ENCODE data around the gene ACIN1.
"Not testable (repeated sequence)": the region's sequence is repeated elsewhere in the genome, so short reads cannot be mapped to it uniquely, and the experiment has no call there.

ACIN1 gene

DNA sequence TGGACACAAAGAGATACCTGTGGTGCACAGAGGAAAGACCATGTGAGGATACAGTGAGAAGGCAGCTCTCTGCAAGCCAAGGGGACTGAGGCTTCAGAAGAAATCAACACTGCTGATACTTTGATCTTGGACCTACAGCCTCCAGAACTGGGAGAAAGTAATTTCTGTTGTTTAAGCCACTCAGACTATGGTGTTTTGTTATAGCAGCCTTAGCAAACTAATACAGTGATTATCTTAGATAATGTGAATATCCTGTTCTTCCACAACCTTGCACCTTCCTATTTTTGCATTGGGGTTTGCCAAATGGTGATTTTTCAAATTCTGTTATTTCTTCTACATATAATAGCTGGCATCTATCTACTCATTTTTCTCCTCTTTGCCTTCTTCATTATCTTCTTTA, 76.8 kb downstream of the ACIN1 start:
- Mint-ChIP-seq H3K36me3 (peaks cover 9% of the 10 kb centered on the region), H3K4me3 (no peak overlapping the region), H3K27me3 (no peaks in the 10 kb centered on the region)

DNA sequence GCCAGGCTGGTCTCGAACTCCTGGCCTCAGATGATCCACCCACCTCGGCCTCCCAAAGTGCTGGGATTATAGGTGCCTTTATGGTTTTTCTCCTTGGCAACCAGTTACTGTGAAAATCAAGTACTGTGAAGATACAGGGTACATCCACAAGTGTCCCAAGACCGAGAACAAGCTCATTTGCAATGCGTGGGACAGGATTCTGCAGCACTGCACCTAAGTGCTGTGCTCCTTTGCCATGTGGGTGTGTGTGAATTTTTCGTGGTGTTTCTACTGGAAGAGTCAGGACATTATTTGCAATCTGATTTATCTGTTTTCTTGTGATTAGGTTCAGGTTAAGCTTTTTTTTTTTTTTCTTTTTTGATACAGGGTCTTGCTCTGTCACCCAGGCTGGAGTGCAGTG, 77.8 kb downstream of the ACIN1 start:
- Mint-ChIP-seq H3K27ac (no peak overlapping the region), H3K27me3 (no peaks in the 10 kb centered on the region), H3K9me3 (no peaks in the 10 kb centered on the region), H3K4me3 (no peak overlapping the region), H3K4me1 (no peaks in the 10 kb centered on the region), H3K36me3 (peaks cover 9% of the 10 kb centered on the region)
- ATAC-seq = no peak

More for the DNA sequence above, 76.8 kb downstream of the ACIN1 start:
- Mint-ChIP-seq H3K4me1 (no peaks in the 10 kb centered on the region), H3K9me3 (no peaks in the 10 kb centered on the region), H3K27ac (no peak overlapping the region)
- ATAC-seq = no peak

DNA sequence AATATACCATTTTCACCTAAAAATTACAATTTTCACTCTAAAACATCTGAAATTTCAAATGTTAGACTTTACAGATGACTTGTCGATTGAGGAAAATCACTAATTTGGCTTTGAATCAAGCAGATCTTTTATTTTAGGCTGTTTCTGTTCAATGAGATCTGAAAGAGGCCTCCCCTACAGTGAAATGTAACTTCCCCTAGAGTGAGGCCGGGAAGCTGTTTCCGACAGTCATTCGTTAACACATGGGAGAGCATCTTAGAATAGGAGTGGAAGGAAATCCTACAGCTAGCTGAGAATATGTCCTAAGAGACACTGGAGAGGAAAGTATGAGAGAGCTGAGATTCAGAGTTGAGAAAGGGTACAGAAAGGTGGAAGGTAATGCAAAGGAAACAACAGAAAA, 79.3 kb downstream of the ACIN1 start:
- no peak overlapping the region for H3K27ac Mint-ChIP-seq

DNA sequence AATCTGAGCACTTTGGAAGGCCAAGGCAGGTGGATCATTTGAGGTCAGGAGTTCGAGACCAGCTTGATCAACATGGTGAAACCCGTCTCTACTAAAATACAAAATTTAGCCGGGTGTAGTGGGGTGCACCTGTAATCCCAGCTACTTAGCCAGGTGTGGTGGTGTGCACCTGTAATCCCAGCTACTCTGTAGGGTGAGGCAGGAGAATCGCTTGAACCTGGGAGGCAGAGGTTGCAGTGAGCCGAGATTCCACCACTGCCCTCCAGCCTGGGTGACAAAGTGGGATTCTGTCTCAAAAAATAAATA, 81.2 kb downstream of the ACIN1 start:
- not testable (repeated sequence) for H3K9me3 Mint-ChIP-seq, H3K27me3 Mint-ChIP-seq, H3K36me3 Mint-ChIP-seq, H3K4me1 Mint-ChIP-seq, H3K4me3 Mint-ChIP-seq, H3K27ac Mint-ChIP-seq, ATAC-seq

More for the DNA sequence above, 79.3 kb downstream of the ACIN1 start:
- Mint-ChIP-seq H3K36me3 (no peaks in the 10 kb centered on the region), H3K4me1 (no peaks in the 10 kb centered on the region), H3K27me3 (no peaks in the 10 kb centered on the region), H3K9me3 (no peaks in the 10 kb centered on the region), H3K4me3 (no peak overlapping the region)
- ATAC-seq = no peak

DNA sequence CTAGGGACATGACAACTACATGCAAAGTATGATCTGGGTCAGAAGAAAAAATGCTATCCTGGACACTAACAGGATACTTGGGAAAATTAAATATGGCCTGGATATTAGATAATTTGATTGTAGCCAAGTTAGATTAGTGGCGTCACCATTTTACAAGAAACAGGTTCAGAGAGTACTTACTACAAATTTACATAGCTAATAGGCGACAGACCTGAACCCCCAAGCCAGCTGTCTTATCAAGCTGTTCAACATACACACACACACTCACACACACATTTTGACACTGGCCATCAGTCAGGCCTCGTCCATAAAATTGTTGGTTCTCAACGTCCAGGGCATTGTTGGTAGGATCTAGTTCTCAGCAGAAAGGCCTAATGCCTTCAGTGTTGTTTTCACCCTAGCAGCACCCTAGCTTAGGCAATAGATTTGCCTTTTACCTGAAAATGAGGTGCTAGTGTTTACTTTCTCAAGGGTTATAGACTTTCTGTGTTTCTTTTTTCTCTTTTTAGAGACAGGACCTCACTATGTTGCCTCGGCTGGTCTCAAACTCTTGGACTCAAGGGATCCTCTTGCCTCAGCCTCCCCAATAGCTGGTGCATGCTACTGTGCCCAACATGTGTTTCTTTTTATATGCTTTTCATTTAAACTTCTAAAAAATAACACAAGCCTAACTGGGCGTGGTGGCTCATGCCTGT, 81.7 kb downstream of the ACIN1 start:
- Mint-ChIP-seq H3K4me3 (no peak overlapping the region), H3K4me1 (peaks cover 9% of the 10 kb centered on the region), H3K36me3 (no peaks in the 10 kb centered on the region), H3K27ac (no peak overlapping the region), H3K27me3 (no peaks in the 10 kb centered on the region), H3K9me3 (no peaks in the 10 kb centered on the region)
- no peak for ATAC-seq

DNA sequence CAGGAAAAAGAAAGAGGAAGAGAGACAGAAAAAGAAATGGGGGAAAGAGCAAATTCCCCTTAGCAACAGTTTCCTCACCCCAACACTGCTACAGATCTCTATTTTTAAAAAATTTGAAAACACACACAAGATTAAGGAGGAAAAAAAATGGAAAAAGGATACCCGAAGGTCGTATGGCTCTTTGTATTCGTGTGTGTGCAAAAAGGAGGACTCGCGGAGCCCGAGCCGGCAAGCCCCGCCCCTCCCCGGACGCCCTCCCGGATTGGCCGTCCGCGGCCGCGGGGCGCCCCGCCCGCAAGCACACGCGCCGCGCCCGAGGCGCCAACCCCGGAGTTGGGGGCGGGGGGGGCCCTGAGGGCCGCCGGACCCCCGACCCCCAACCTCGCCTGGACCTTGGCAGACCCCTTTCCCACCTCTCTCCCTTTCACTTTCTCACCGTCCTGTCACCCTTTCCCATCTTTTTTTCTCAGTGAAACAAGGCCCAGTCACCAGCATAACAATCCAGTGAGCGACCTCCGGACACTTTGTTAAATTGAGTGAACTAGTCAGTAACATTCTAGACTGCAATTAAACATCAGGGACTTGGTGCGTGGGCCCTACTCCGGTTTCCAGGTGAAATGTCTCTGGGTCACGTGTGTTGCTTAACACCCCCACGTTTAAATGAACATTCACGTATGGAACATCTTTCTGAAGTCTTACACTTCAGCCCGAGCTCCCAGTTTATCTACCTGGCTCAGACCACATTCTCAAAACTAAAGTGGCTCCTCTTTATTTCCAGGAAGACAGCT, 84.8 kb downstream of the ACIN1 start, which contains the start of gene C14orf93:
C14orf93 (minus strand) TSS at position 205 of the 788 bp plus-strand sequence. CDS start 11,120 bp downstream, outside the sequence.
- Mint-ChIP-seq H3K27ac (peak within 1 kb of the TSS; percentile 98), H3K36me3 (no peaks in the 10 kb centered on the region), H3K27me3 (no peaks in the 10 kb centered on the region), H3K4me1 (peaks cover 20% of the 10 kb centered on the region), H3K4me3 (peak within 1 kb of the TSS; percentile 100), H3K9me3 (no peaks in the 10 kb centered on the region)
- peak; percentile 71 for ATAC-seq

GRCh38 chr14:23009483-23009938, 85.4 kb downstream of the ACIN1 start:
- no peaks in the 10 kb centered on the region for H3K36me3 Mint-ChIP-seq
- no peaks in the 10 kb centered on the region for H3K27me3 Mint-ChIP-seq
- H3K4me1 Mint-ChIP-seq = peaks cover 24% of the 10 kb centered on the region
- peak overlapping the region; percentile 98 for H3K27ac Mint-ChIP-seq
- no peaks in the 10 kb centered on the region for H3K9me3 Mint-ChIP-seq
- no peak for ATAC-seq
- peak overlapping the region; percentile 100 for H3K4me3 Mint-ChIP-seq

GRCh38 chr14:23008831-23009230, 86.1 kb downstream of the ACIN1 start:
- H3K36me3 Mint-ChIP-seq = no peaks in the 10 kb centered on the region
- H3K4me3 Mint-ChIP-seq = peak overlapping the region; percentile 41
- H3K27ac Mint-ChIP-seq = peak overlapping the region; percentile 72
- H3K9me3 Mint-ChIP-seq = no peaks in the 10 kb centered on the region
- no peak for ATAC-seq
- peaks cover 24% of the 10 kb centered on the region for H3K4me1 Mint-ChIP-seq
- H3K27me3 Mint-ChIP-seq = no peaks in the 10 kb centered on the region

Measured in stimulated activated memory B cell treated with anti-CD40 and anti-IgM and Interleukin-4, amounts not matched to agents 10 μg/mL and 1 μg/mL and 100 μg/mL, for 72 hours (primary cell).